Hematopoietic multipotent progenitor cell treated with erythropoietin and hydrocortisone succinate and interleukin-3 and kit ligand, for 15 days (in vitro differentiated cells): ENCODE results near the gene CDC34.
A peak's percentile ranks its signal among the peaks of the same experiment; 100 is the strongest.
"Not testable (repeated sequence)": the region's sequence is repeated elsewhere in the genome, so short reads cannot be mapped to it uniquely, and the experiment has no call there.

ENCODE experiments used
- DNase-seq: peaks from one replicate; pipeline ENCODE4 v3.0.0-alpha.2; 2015; ENCODE audit warnings: low spot score

CDC34 gene

GRCh38 chr19:574658-575526, 43.3 kb downstream of the CDC34 start:
- peak; percentile 94 for DNase-seq

- DNase-seq: peak; percentile 89
These were observed 44.3 kb downstream of the CDC34 start for GRCh38 chr19:575527-576506.

GRCh38 chr19:576768-577438, 45.3 kb downstream of the CDC34 start:
- DNase-seq: no peak

- no peak for DNase-seq
These were observed 46.2 kb downstream of the CDC34 start for GRCh38 chr19:577439-578392.

GRCh38 chr19:579111-579841, 47.7 kb downstream of the CDC34 start:
- no peak for DNase-seq

- DNase-seq: no peak
These were observed 48.2 kb downstream of the CDC34 start for GRCh38 chr19:579842-580155.

- no peak for DNase-seq
These were observed 48.8 kb downstream of the CDC34 start for GRCh38 chr19:580274-580835.

- DNase-seq: no peak
These were observed 50.0 kb downstream of the CDC34 start for GRCh38 chr19:581399-582111.

GRCh38 chr19:582497-583197, 51.1 kb downstream of the CDC34 start:
- no peak for DNase-seq

GRCh38 chr19:583198-583967, 51.8 kb downstream of the CDC34 start:
- no peak for DNase-seq

GRCh38 chr19:583968-584239, 52.3 kb downstream of the CDC34 start:
- no peak for DNase-seq

- peak; percentile 75 for DNase-seq
These were observed 52.9 kb downstream of the CDC34 start for GRCh38 chr19:584240-585001.

- DNase-seq: not testable (repeated sequence)
These were observed 53.6 kb downstream of the CDC34 start for GRCh38 chr19:585146-585545.

- DNase-seq: no peak
These were observed 54.1 kb downstream of the CDC34 start for GRCh38 chr19:585551-586110.

- DNase-seq: peak; percentile 70
These were observed 56.7 kb downstream of the CDC34 start for GRCh38 chr19:588093-588740.
